ENCODE results near the gene HDAC10.
"Not testable (repeated sequence)": the region's sequence is repeated elsewhere in the genome, so short reads cannot be mapped to it uniquely, and the experiment has no call there.

Gene HDAC10

GRCh38 chr22:50285568-50286229 is 34.6 kb upstream of the HDAC10 start:
- DNase-seq = no peak

GRCh38 chr22:50284479-50284878 is 33.4 kb upstream of the HDAC10 start:
- no peak for DNase-seq

- no peak for DNase-seq
Measured at GRCh38 chr22:50283821-50284220, 32.8 kb upstream of the HDAC10 start.

GRCh38 chr22:50282361-50283155 is 31.5 kb upstream of the HDAC10 start:
- DNase-seq = peak; percentile 83

GRCh38 chr22:50281957-50282356 is 30.9 kb upstream of the HDAC10 start:
- peak; percentile 10 for DNase-seq

- DNase-seq = no peak
Measured at GRCh38 chr22:50281384-50281760, 30.3 kb upstream of the HDAC10 start.

GRCh38 chr22:50280708-50281383 is 29.8 kb upstream of the HDAC10 start:
- DNase-seq = no peak

- no peak for DNase-seq
Measured at GRCh38 chr22:50280022-50280707, 29.1 kb upstream of the HDAC10 start.

- no peak for DNase-seq
Measured at GRCh38 chr22:50278956-50279619, 28.0 kb upstream of the HDAC10 start.

GRCh38 chr22:50278461-50278860 is 27.4 kb upstream of the HDAC10 start:
- no peak for DNase-seq

GRCh38 chr22:50277761-50278160 is 26.7 kb upstream of the HDAC10 start:
- no peak for DNase-seq

- DNase-seq = no peak
Measured at GRCh38 chr22:50276143-50276542, 25.1 kb upstream of the HDAC10 start.

- DNase-seq = no peak
Measured at GRCh38 chr22:50275181-50276055, 24.4 kb upstream of the HDAC10 start.

- DNase-seq = no peak
Measured at GRCh38 chr22:50274771-50275170, 23.7 kb upstream of the HDAC10 start.

- no peak for DNase-seq
Measured at GRCh38 chr22:50274311-50274710, 23.2 kb upstream of the HDAC10 start.

- DNase-seq = not testable (repeated sequence)
Measured at GRCh38 chr22:50273781-50274180, 22.7 kb upstream of the HDAC10 start.

- not testable (repeated sequence) for DNase-seq
Measured at GRCh38 chr22:50273352-50273751, 22.3 kb upstream of the HDAC10 start.

GRCh38 chr22:50272044-50272802 is 21.2 kb upstream of the HDAC10 start:
- no peak for DNase-seq

- peak; percentile 46 for DNase-seq
Measured at GRCh38 chr22:50271519-50271970, 20.5 kb upstream of the HDAC10 start.

GRCh38 chr22:50270666-50271394 is 19.8 kb upstream of the HDAC10 start:
- DNase-seq = peak; percentile 10
